ENCODE results near the gene PRLHR.

Gene PRLHR

DNA sequence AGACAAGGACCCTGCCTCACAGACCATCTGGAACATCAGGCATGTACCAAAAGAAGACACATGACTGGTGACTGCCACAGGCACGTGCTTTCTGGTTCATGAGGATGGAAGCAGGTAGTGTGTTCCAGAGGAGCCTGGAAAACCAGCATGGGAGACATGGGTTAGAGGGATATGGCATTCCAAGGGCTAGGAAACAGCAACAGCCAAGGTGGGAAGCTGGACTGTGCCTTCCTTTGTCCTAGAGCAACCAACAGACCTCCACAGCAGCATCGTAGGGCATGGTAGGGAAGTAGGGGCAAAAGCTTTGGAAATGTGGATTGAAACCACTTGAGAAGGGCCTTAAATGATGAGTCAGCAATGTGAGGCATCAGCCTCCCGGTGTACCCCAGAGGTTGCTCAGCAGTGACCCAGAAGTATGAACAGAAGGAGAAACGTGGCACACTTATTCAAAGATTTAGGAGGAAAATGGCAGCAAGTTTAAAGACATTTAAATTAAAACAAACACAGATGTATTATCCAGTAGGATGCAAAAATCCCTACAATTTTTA, 51.0 kb downstream of the PRLHR start:
- no peak for TF ChIP-seq CTCF (IDR thresholded peaks at IDR 0.05; ENCODE audit: extremely low read depth, missing control alignments)
- no peak for DNase-seq (ENCODE audit: low spot score)

- DNase-seq (ENCODE audit: low spot score), result peak; percentile 45
- peak; percentile 28 for TF ChIP-seq CTCF (IDR thresholded peaks at IDR 0.05; ENCODE audit: extremely low read depth, missing control alignments)
Measured at GRCh38 chr10:118543714-118544400, 51.6 kb downstream of the PRLHR start.

DNA sequence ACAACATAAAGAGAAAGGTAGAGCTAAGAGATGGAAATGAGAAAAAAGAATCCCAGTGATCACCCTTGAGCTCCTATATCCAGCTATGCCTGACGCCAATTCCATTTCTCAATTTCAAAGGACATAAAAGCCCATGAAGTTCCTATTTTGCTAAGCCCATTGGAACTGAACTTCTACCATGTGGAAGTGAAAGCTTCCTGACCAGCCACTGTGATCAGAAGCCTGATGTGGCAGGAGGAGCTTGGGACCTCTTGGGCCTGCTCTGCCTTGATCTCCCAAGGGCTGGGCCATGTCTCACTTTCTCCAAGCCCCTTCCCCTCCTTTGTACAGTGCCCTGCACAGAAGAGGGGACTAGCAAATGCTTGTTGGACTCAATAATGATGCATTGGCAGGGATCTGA, 52.7 kb downstream of the PRLHR start:
- no peak for TF ChIP-seq CTCF (IDR thresholded peaks at IDR 0.05; ENCODE audit: extremely low read depth, missing control alignments)
- no peak for DNase-seq (ENCODE audit: low spot score)

- TF ChIP-seq CTCF (IDR thresholded peaks at IDR 0.05; ENCODE audit: extremely low read depth, missing control alignments), result no peak
- DNase-seq (ENCODE audit: low spot score), result no peak
Measured at GRCh38 chr10:118542205-118542604, 53.2 kb downstream of the PRLHR start.

GRCh38 chr10:118541718-118542117, 53.7 kb downstream of the PRLHR start:
- TF ChIP-seq CTCF (IDR thresholded peaks at IDR 0.05; ENCODE audit: extremely low read depth, missing control alignments), result no peak

More at GRCh38 chr10:118541718-118542117, 53.7 kb downstream of the PRLHR start:
- no peak for DNase-seq (ENCODE audit: low spot score)

Measured in GM20000 (cell line).